Neural cell (in vitro differentiated cells): ENCODE results near the gene CYP46A1.

Source experiments
- CTCF ChIP-seq: fragments of 450-650 bp; IDR thresholded peaks from 2 replicates; pipeline ENCODE4 v1.5.1; 2014; ENCODE audit warnings: antibody characterized with exemption, mild to moderate bottlenecking, moderate library complexity; ENCODE audit not compliant: poor library complexity, severe bottlenecking
- EP300 ChIP-seq: fragments of 450-650 bp; conservative IDR thresholded peaks from 2 replicates; pipeline ENCODE4 v1.6.1; 2014; ENCODE audit warnings: antibody characterized with exemption, mild to moderate bottlenecking, moderate library complexity; ENCODE audit not compliant: poor library complexity, severe bottlenecking
- MXI1 ChIP-seq: fragments of 450-650 bp; conservative IDR thresholded peaks from 2 replicates; pipeline ENCODE4 v1.6.1; 2014; ENCODE audit warnings: antibody characterized with exemption, mild to moderate bottlenecking; ENCODE audit not compliant: poor library complexity, severe bottlenecking
- REST ChIP-seq: IDR thresholded peaks from 2 replicates; pipeline ENCODE4 v1.6.1; 2012; ENCODE audit warnings: borderline replicate concordance
- SMC3 ChIP-seq: fragments of 450-650 bp; conservative IDR thresholded peaks from 2 replicates; pipeline ENCODE4 v1.6.1; 2014; ENCODE audit warnings: antibody characterized with exemption, mild to moderate bottlenecking, moderate library complexity; ENCODE audit not compliant: poor library complexity
- TAF1 ChIP-seq: IDR thresholded peaks from 2 replicates; pipeline ENCODE4 v1.6.1; 2012; ENCODE audit warnings: low read depth

- no peak for TF ChIP-seq TAF1
- no peak for TF ChIP-seq CTCF
- TF ChIP-seq REST: no peak
- no peak for TF ChIP-seq EP300
- no peak for TF ChIP-seq SMC3
- TF ChIP-seq MXI1: no peak
Measured at GRCh38 chr14:99737451-99737951, 53.4 kb downstream of the CYP46A1 start.
